Natural killer cell (primary cell): Measurements from ENCODE around the gene ARHGAP26. TPM values are rescaled to one million over a fixed set of nuclear protein-coding genes. Genes with fewer than 3 reads are reported as not detected.

Experiments used
- ATAC-seq, 3 donors: fragments of 150-1000 bp in 2 of 3; fragments of 200-7000 bp in 1 of 3; cut with Tn5 transposase; 1 replicate in 1 of 3; 2 replicates in 2 of 3; pipeline ENCODE4 v1.10.0; 2021; ENCODE audit warnings: mild to moderate bottlenecking in 2 of 3, moderate library complexity in 2 of 3
- DNase-seq, 2 donors: peaks; one replicate each; pipeline versions ENCODE4 v3.0.0 to v3.0.0-alpha.2; 2013 to 2021; ENCODE audit warnings: mixed read lengths in 1 of 2
- H3K27ac ChIP-seq: one replicate; pipeline ENCODE4 v1.5.1; 2013; ENCODE audit warnings: mild to moderate bottlenecking, low read length
- H3K27me3 ChIP-seq: one replicate; pipeline ENCODE4 v1.6.1; 2013; ENCODE audit warnings: low read length; ENCODE audit not compliant: control insufficient read depth, insufficient read depth
- H3K36me3 ChIP-seq: one replicate; pipeline ENCODE4 v1.6.1; 2013; ENCODE audit warnings: low read length; ENCODE audit not compliant: control insufficient read depth, insufficient read depth
- H3K4me1 ChIP-seq: one replicate; pipeline ENCODE4 v1.6.1; 2013; ENCODE audit warnings: low read length; ENCODE audit not compliant: control insufficient read depth, insufficient read depth
- H3K4me3 ChIP-seq: one replicate; pipeline ENCODE4 v1.5.1; 2013; ENCODE audit warnings: low read length
- H3K9me3 ChIP-seq: one replicate; pipeline ENCODE4 v1.6.1; 2013; ENCODE audit warnings: low read length; ENCODE audit not compliant: control insufficient read depth, insufficient read depth
- H3K27ac Mint-ChIP-seq, 2 donors: one replicate each; pipeline ENCODE4 v1.8.0; 2022; ENCODE audit warnings: mild to moderate bottlenecking in 2 of 2, mixed read lengths in 2 of 2, moderate library complexity in 1 of 2
- H3K27me3 Mint-ChIP-seq, 2 donors: one replicate each; pipeline ENCODE4 v1.8.0; 2022; ENCODE audit warnings: low read depth in 2 of 2, mixed read lengths in 2 of 2
- H3K36me3 Mint-ChIP-seq: one replicate; pipeline ENCODE4 v1.8.0; 2022; ENCODE audit warnings: mixed read lengths
- H3K4me1 Mint-ChIP-seq, 2 donors: one replicate each; pipeline ENCODE4 v1.8.0; 2022; ENCODE audit warnings: mixed read lengths in 2 of 2
- H3K4me3 Mint-ChIP-seq: one replicate; pipeline ENCODE4 v1.8.0; 2022; ENCODE audit warnings: mild to moderate bottlenecking, moderate library complexity, mixed read lengths
- H3K9me3 Mint-ChIP-seq, 2 donors: one replicate each; pipeline ENCODE4 v1.8.0; 2022; ENCODE audit warnings: mixed read lengths in 2 of 2
- CTCF ChIP-seq: fragments of 200-600 bp; IDR thresholded peaks from one replicate; pipeline ENCODE4 v1.8.0; 2022; ENCODE audit warnings: antibody characterized with exemption
- WGBS: methylation state at CpG from one replicate; pipeline ENCODE4 v1.1.7; 2013; ENCODE audit warnings: missing lambda C conversion rate; ENCODE audit not compliant: insufficient coverage; 5-methylcytosine and 5-hydroxymethylcytosine counted together
- intact Hi-C: fragments of 100-400 bp; cut with micrococcal nuclease; formaldehyde crosslinking; loops from one replicate; pipeline ENCODE4 v1.14.2; 2022
- total RNA-seq, 4 donors: library from RNA; stranded (reverse); fragments of 120-200 nt in 1 of 4; gene quantifications; one replicate each; pipeline versions ENCODE4 v1.2.3 to v1.2.4, GENCODE V29; 2013 to 2022

Gene ARHGAP26
- total RNA-seq, 3 donors from 2014 or later (not counting 1 experiment from before 2014, with no cell fraction given): 153 to 159 (median 158) TPM

DNA sequence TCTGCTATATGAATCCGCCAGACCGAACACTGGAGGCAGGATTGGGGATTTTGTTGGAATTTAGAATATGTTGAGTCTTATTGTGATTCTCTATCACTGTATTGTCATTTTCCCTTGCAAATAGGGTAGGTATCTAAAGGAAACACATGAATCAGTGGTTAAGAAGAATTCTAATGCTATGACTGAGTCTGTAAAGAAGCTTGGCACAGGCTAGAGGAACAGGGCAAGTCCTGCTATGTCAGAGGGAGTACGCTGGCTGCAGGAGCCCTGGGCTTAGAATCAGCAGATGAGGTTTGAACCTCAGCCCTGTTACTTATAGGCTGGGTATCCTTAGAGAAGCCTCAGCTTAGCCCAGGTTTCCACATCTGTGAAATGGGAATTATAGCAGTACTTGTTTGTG is 435.2 kb downstream of the ARHGAP26 start:
- Histone ChIP-seq H3K4me3 (no peak overlapping the region), H3K4me1 (no peaks in the 10 kb centered on the region), H3K36me3 (peaks cover 2% of the 10 kb centered on the region), H3K9me3 (no peaks in the 10 kb centered on the region), H3K27me3 (no peaks in the 10 kb centered on the region), H3K27ac (no peak overlapping the region)
- intact Hi-C loops: no loop called here
- TF ChIP-seq CTCF: no peak
- ATAC-seq (peak in 1 of 3 donors; percentile 43), DNase-seq (no peak)
- WGBS: 100% methylated on average over 3 of the region's 3 CpGs
- peak overlapping the region in 1 of 2 donors; percentile 78 for H3K27ac Mint-ChIP-seq
- H3K4me1 Mint-ChIP-seq: peaks cover 34 to 38% of the 10 kb centered on the region in 2 donors
- H3K27me3 Mint-ChIP-seq: no peaks in the 10 kb centered on the region
- no peaks in the 10 kb centered on the region for H3K36me3 Mint-ChIP-seq
- H3K9me3 Mint-ChIP-seq: no peaks in the 10 kb centered on the region
- no peak overlapping the region for H3K4me3 Mint-ChIP-seq

- peaks cover 34 to 38% of the 10 kb centered on the region in 2 donors for H3K4me1 Mint-ChIP-seq
- Histone ChIP-seq H3K4me3 (no peak overlapping the region), H3K9me3 (no peaks in the 10 kb centered on the region), H3K27me3 (no peaks in the 10 kb centered on the region), H3K36me3 (peaks cover 2% of the 10 kb centered on the region), H3K27ac (no peak overlapping the region), H3K4me1 (no peaks in the 10 kb centered on the region)
- ATAC-seq (peak; percentile 21 to 77 (median 24)), DNase-seq (peak in 1 of 2 donors; percentile 23)
- no peak overlapping the region for H3K4me3 Mint-ChIP-seq
- TF ChIP-seq CTCF: no peak
- peak overlapping the region; percentile 41 to 78 for H3K27ac Mint-ChIP-seq
- no peaks in the 10 kb centered on the region for H3K27me3 Mint-ChIP-seq
- no peaks in the 10 kb centered on the region for H3K36me3 Mint-ChIP-seq
- H3K9me3 Mint-ChIP-seq: no peaks in the 10 kb centered on the region
- WGBS: 86% methylated on average over 3 of the region's 3 CpGs
- intact Hi-C loops: no loop called here
Observed at GRCh38 chr5:143205883-143206195, 435.7 kb downstream of the ARHGAP26 start.

DNA sequence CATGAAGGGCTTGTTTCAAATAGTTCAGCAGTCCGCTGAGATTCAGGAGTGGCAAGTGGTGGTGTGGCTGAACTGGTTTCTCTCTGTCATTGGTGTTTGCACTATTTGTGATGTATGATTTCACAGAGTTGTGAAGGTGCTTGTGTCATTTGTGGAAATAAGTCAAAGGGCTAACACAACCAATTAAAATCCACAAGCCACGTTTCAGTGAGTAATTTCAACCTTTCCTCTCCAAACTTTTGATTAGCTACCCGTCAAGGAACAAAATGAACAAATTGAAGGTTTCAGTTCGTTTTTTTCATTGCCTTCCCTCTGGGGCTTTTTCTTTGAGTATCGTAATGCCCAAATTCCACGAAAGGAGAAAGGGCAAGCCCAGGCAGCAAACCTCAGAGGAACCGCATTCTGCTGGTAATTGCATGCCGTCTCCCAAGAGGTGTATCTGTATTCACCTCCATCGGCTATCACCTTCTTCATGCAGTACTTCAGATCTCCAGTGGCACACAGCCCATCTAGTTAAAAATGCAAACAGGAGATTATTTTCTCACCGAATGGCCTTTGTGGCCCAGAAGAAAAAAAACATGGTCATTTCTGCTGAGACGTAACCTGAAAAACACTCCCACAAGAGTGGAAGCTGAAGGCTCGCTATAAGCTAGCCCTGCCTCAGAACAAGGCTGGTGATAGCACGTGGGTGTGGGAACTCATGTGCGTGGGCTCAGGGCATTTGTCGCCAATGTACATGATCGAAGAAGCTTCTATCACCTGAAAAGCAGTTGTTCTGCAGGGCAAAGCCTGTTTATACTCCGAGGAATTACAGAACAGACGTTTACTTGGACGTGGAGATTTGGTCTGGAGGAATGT is 436.2 kb downstream of the ARHGAP26 start:
- no peak overlapping the region for H3K4me3 Mint-ChIP-seq

More for the DNA sequence above, 436.2 kb downstream of the ARHGAP26 start:
- ATAC-seq (no peak), DNase-seq (no peak)
- Histone ChIP-seq H3K9me3 (no peaks in the 10 kb centered on the region), H3K27me3 (no peaks in the 10 kb centered on the region), H3K27ac (no peak overlapping the region), H3K36me3 (peaks cover 2% of the 10 kb centered on the region), H3K4me3 (no peak overlapping the region), H3K4me1 (no peaks in the 10 kb centered on the region)
- H3K27me3 Mint-ChIP-seq: no peaks in the 10 kb centered on the region
- peaks cover 32 to 38% of the 10 kb centered on the region in 2 donors for H3K4me1 Mint-ChIP-seq
- 82% methylated on average over 19 of the region's 19 CpGs for WGBS
- H3K27ac Mint-ChIP-seq: peak overlapping the region; percentile 41 to 78
- no peak for TF ChIP-seq CTCF
- H3K9me3 Mint-ChIP-seq: no peaks in the 10 kb centered on the region
- H3K36me3 Mint-ChIP-seq: no peaks in the 10 kb centered on the region
- intact Hi-C loops: no loop called here
